ENCODE data around the gene C6orf120. TPM values are rescaled to one million over a fixed set of nuclear protein-coding genes. Genes with fewer than 3 reads are reported as not detected.
A peak's percentile ranks its signal among the peaks of the same experiment; 100 is the strongest.

The C6orf120 gene
- total and polyA plus RNA-seq, 9 of the 15 experiments (the other 6 are each of a cell fraction or from before 2014, with no cell fraction given) = 7.7 to 44.9 (median 34.8) TPM

DNA sequence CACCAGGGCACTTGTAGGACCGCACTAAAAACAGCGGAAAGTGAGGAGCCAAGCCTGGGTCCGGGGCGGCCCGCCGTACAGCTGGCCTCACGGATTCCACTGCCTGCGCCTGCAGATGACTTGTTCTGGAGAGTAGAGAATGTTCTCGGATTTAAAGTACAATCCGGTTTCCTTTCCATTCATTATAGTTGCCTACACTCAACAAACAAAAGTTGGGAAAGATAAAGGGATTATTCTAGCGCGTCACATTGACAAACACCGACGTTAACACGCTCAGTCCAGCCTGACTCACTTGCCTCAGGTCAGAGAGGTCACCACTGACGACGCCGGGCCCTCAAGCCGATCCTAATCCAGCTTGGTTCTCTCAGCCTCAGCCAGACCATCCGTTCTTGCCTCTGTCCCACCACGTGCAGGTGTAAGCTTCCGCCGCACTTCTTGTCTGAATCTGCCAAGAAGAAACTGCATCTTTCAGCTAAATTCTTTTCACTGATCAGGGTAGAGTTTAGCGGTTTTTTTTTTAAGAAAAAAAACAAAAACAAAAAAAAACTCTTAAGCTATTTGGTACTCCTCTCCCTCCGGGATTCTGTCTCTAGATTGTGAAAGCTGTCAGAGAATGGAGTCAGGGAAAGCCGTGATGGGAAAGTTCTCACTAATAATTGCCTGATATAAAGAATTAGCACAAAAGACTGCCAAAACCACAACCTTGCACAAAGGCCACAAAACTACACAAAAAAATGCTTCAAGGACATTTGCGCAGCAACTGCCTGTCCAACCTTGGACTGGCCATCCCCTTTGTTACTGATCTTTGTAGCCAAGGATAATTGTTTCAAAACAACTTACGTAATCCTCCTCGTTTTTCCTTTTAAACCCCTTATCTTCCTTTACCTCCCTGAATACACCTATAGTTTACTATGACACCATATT lies 23.5 kb downstream of the C6orf120 start (continued):
- TF ChIP-seq MAFG (tag; conservative IDR thresholded peaks at IDR 0.05) (no peak), SOX6 (IDR thresholded peaks at IDR 0.05) (peak; percentile 82), ZNF583 (CRISPR knock-in tag; IDR thresholded peaks at IDR 0.05) (no peak), PTRF (tag; IDR thresholded peaks at IDR 0.05) (no peak), ZC3H4 (CRISPR knock-in tag; IDR thresholded peaks at IDR 0.05; ENCODE audit: borderline replicate concordance) (no peak), ZNF740 (CRISPR knock-in tag; IDR thresholded peaks at IDR 0.05) (no peak), ZNF740 (tag; IDR thresholded peaks at IDR 0.05) (no peak; a peak in 1 of 4 replicates), ARID2 (IDR thresholded peaks at IDR 0.05) (no peak), ZNF644 (tag; IDR thresholded peaks at IDR 0.05; ENCODE audit: low read depth) (peak; percentile 51; the same call in 1 of the 2 replicates), HNRNPL (IDR thresholded peaks at IDR 0.05; ENCODE audit: low read depth, low read length) (no peak), ZFP1 (CRISPR knock-in tag; IDR thresholded peaks at IDR 0.05) (no peak), LARP7 (IDR thresholded peaks at IDR 0.05) (no peak), KAT2B (IDR thresholded peaks at IDR 0.05; ENCODE audit: low read depth, low read length) (no peak), HEY1 (CRISPR knock-in tag; IDR thresholded peaks at IDR 0.05; ENCODE audit: borderline replicate concordance) (no peak), ZNF23 (CRISPR knock-in tag; IDR thresholded peaks at IDR 0.05) (no peak), ZNF77 (CRISPR knock-in tag; IDR thresholded peaks at IDR 0.05) (no peak), HDAC3 (IDR thresholded peaks at IDR 0.05; ENCODE audit: borderline replicate concordance, partially characterized antibody) (no peak), ZKSCAN8 (CRISPR knock-in tag; IDR thresholded peaks at IDR 0.05) (no peak), BMI1 (IDR thresholded peaks at IDR 0.05; ENCODE audit: low read length) (no peak), E2F3 (CRISPR knock-in tag; IDR thresholded peaks at IDR 0.05) (no peak), NR4A1 (CRISPR knock-in tag; IDR thresholded peaks at IDR 0.05) (no peak), NR4A1 (tag; IDR thresholded peaks at IDR 0.05) (no peak)
- TF ChIP-seq, protein P1, sequence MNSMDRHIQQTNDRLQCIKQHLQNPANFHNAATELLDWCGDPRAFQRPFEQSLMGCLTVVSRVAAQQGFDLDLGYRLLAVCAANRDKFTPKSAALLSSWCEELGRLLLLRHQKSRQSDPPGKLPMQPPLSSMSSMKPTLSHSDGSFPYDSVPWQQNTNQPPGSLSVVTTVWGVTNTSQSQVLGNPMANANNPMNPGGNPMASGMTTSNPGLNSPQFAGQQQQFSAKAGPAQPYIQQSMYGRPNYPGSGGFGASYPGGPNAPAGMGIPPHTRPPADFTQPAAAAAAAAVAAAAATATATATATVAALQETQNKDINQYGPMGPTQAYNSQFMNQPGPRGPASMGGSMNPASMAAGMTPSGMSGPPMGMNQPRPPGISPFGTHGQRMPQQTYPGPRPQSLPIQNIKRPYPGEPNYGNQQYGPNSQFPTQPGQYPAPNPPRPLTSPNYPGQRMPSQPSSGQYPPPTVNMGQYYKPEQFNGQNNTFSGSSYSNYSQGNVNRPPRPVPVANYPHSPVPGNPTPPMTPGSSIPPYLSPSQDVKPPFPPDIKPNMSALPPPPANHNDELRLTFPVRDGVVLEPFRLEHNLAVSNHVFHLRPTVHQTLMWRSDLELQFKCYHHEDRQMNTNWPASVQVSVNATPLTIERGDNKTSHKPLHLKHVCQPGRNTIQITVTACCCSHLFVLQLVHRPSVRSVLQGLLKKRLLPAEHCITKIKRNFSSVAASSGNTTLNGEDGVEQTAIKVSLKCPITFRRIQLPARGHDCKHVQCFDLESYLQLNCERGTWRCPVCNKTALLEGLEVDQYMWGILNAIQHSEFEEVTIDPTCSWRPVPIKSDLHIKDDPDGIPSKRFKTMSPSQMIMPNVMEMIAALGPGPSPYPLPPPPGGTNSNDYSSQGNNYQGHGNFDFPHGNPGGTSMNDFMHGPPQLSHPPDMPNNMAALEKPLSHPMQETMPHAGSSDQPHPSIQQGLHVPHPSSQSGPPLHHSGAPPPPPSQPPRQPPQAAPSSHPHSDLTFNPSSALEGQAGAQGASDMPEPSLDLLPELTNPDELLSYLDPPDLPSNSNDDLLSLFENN (IDR thresholded peaks at IDR 0.05; ENCODE audit: low read depth in 2 of 2, low read length in 2 of 2) = no peak
- TF ChIP-seq, protein P2, sequence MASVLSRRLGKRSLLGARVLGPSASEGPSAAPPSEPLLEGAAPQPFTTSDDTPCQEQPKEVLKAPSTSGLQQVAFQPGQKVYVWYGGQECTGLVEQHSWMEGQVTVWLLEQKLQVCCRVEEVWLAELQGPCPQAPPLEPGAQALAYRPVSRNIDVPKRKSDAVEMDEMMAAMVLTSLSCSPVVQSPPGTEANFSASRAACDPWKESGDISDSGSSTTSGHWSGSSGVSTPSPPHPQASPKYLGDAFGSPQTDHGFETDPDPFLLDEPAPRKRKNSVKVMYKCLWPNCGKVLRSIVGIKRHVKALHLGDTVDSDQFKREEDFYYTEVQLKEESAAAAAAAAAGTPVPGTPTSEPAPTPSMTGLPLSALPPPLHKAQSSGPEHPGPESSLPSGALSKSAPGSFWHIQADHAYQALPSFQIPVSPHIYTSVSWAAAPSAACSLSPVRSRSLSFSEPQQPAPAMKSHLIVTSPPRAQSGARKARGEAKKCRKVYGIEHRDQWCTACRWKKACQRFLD (CRISPR knock-in tag; IDR thresholded peaks at IDR 0.05) = no peak

All from K562 (cell line).